CD14-positive monocyte (primary cell): ENCODE measurements around the gene RERE. TPM values are rescaled to one million over a fixed set of nuclear protein-coding genes. Genes with fewer than 3 reads are reported as not detected.
"Not testable (repeated sequence)": the region's sequence is repeated elsewhere in the genome, so short reads cannot be mapped to it uniquely, and the experiment has no call there.

Experiments
- DNase-seq, 3 donors: peaks; one replicate each; pipeline ENCODE4 v3.0.0-alpha.2; 2011 to 2022
- H2AFZ ChIP-seq: 2 replicates; pipeline ENCODE4 v1.6.0; 2012; ENCODE audit warnings: mild to moderate bottlenecking, low read depth, low read length, inconsistent platforms; ENCODE audit not compliant: insufficient read depth, poor library complexity, severe bottlenecking
- H3K27ac ChIP-seq, 2 donors: 1 replicate in 1 of 2; 2 replicates in 1 of 2; pipeline ENCODE4 v1.5.1; 2012 to 2013; ENCODE audit warnings: low read length in 2 of 2, control low read depth in 1 of 2, inconsistent platforms in 1 of 2, low read depth in 1 of 2, mild to moderate bottlenecking in 1 of 2
- H3K27me3 ChIP-seq, 2 donors: one replicate each; pipeline versions ENCODE4 v1.6.0 to v1.6.1; 2011 to 2013; ENCODE audit warnings: low read length in 2 of 2; ENCODE audit not compliant: control insufficient read depth in 2 of 2, insufficient read depth in 2 of 2
- H3K36me3 ChIP-seq, 2 donors: replicated peaks in 1 of 2; 1 replicate in 1 of 2; 2 replicates in 1 of 2; pipeline versions ENCODE4 v1.5.1 to v1.6.1; 2012 to 2013; ENCODE audit warnings: low read length in 2 of 2, control low read depth in 1 of 2, inconsistent platforms in 1 of 2, mild to moderate bottlenecking in 1 of 2; ENCODE audit not compliant: insufficient read depth in 2 of 2, control insufficient read depth in 1 of 2
- H3K4me1 ChIP-seq, 2 donors: 1 replicate in 1 of 2; 2 replicates in 1 of 2; pipeline versions ENCODE4 v1.5.1 to v1.6.1; 2012 to 2013; ENCODE audit warnings: low read length in 2 of 2, control low read depth in 1 of 2, inconsistent platforms in 1 of 2, mild to moderate bottlenecking in 1 of 2, moderate library complexity in 1 of 2; ENCODE audit not compliant: insufficient read depth in 2 of 2, control insufficient read depth in 1 of 2
- H3K4me2 ChIP-seq: replicated peaks from 2 replicates; pipeline ENCODE3; 2012; ENCODE audit warnings: low read length, moderate library complexity, mild to moderate bottlenecking; ENCODE audit not compliant: poor library complexity, severe bottlenecking; ENCODE audit errors: extremely low read depth
- H3K4me3 ChIP-seq, 3 experiments: fragments of 200-600 bp in 1 of 3; sonication (generic) in 1 of 3; replicated peaks in 1 of 3; 1 replicate in 2 of 3; 2 replicates in 1 of 3; pipeline ENCODE4 v1.5.1; 2011 to 2013; ENCODE audit warnings: low read length in 3 of 3, mild to moderate bottlenecking in 3 of 3, control low read depth in 2 of 3, low read depth in 2 of 3, inconsistent platforms in 1 of 3, moderate library complexity in 1 of 3
- H3K79me2 ChIP-seq: 2 replicates; pipeline ENCODE4 v1.6.0; 2012; ENCODE audit warnings: mild to moderate bottlenecking, control low read depth, inconsistent platforms, low read length, moderate library complexity; ENCODE audit not compliant: insufficient read depth
- H3K9ac ChIP-seq: 2 replicates; pipeline ENCODE4 v1.6.0; 2017; ENCODE audit warnings: low read length, mild to moderate bottlenecking; ENCODE audit not compliant: insufficient read depth, poor library complexity, severe bottlenecking
- H3K9me3 ChIP-seq, 2 donors: replicated peaks in 1 of 2; 1 replicate in 1 of 2; 2 replicates in 1 of 2; pipeline versions ENCODE4 v1.5.1 to v1.6.1; 2012 to 2013; ENCODE audit warnings: low read length in 2 of 2, control low read depth in 1 of 2; ENCODE audit not compliant: control insufficient read depth in 1 of 2, insufficient read depth in 1 of 2
- H4K20me1 ChIP-seq: 2 replicates; pipeline ENCODE4 v1.6.0; 2012; ENCODE audit warnings: mild to moderate bottlenecking, low read length, control low read depth, moderate library complexity; ENCODE audit not compliant: insufficient read depth
- H3K27ac Mint-ChIP-seq, 7 donors: one replicate each; pipeline ENCODE4 v1.8.0; 2020; ENCODE audit warnings: mild to moderate bottlenecking in 7 of 7, mixed read lengths in 7 of 7, moderate library complexity in 6 of 7, inconsistent platforms in 2 of 7
- H3K27me3 Mint-ChIP-seq, 3 donors: one replicate each; pipeline ENCODE4 v1.8.0; 2021 to 2022; ENCODE audit warnings: low read depth in 3 of 3, mild to moderate bottlenecking in 3 of 3, mixed read lengths in 3 of 3, moderate library complexity in 3 of 3, inconsistent platforms in 1 of 3
- H3K36me3 Mint-ChIP-seq, 2 donors: one replicate each; pipeline ENCODE4 v1.8.0; 2020; ENCODE audit warnings: mixed read lengths in 2 of 2, inconsistent platforms in 1 of 2, mild to moderate bottlenecking in 1 of 2
- H3K4me1 Mint-ChIP-seq: one replicate; pipeline ENCODE4 v1.8.0; 2020; ENCODE audit warnings: mild to moderate bottlenecking, mixed read lengths
- H3K4me3 Mint-ChIP-seq, 2 donors: one replicate each; pipeline ENCODE4 v1.8.0; 2020; ENCODE audit warnings: mild to moderate bottlenecking in 2 of 2, mixed read lengths in 2 of 2, moderate library complexity in 1 of 2
- H3K9me3 Mint-ChIP-seq, 7 donors: one replicate each; pipeline ENCODE4 v1.8.0; 2020 to 2022; ENCODE audit warnings: mixed read lengths in 7 of 7, mild to moderate bottlenecking in 6 of 7, moderate library complexity in 6 of 7, inconsistent platforms in 2 of 7
- CTCF ChIP-seq: fragments of 200-600 bp; IDR thresholded peaks from one replicate; pipeline ENCODE4 v1.8.0; 2022; ENCODE audit warnings: antibody characterized with exemption, mild to moderate bottlenecking
- WGBS: methylation state at CpG from one replicate; pipeline ENCODE4 v1.1.5; 2013; ENCODE audit warnings: missing lambda C conversion rate; ENCODE audit not compliant: insufficient coverage; 5-methylcytosine and 5-hydroxymethylcytosine counted together
- intact Hi-C, 2 donors: fragments of 100-400 bp; cut with micrococcal nuclease; formaldehyde crosslinking; loops; one replicate each; pipeline versions ENCODE4 v1.15.0 to v1.15.1; 2023
- polyA plus RNA-seq, 3 donors: library from polyadenylated mRNA; depleted of rRNA in 1 of 3; unstranded in 2 of 3; stranded (reverse) in 1 of 3; fragments of 300-500 nt in 2 of 3; fragments of >200 nt in 1 of 3; fragmentation: Illumina TruSeq in 2 of 3; gene quantifications; 1 replicate in 2 of 3; 2 replicates in 1 of 3; pipeline ENCODE4 v1.2.3, GENCODE V29; 2012 to 2021

RERE gene
- polyA plus RNA-seq, 3 donors: 1.2 to 19.4 (median 3.8) TPM

DNA sequence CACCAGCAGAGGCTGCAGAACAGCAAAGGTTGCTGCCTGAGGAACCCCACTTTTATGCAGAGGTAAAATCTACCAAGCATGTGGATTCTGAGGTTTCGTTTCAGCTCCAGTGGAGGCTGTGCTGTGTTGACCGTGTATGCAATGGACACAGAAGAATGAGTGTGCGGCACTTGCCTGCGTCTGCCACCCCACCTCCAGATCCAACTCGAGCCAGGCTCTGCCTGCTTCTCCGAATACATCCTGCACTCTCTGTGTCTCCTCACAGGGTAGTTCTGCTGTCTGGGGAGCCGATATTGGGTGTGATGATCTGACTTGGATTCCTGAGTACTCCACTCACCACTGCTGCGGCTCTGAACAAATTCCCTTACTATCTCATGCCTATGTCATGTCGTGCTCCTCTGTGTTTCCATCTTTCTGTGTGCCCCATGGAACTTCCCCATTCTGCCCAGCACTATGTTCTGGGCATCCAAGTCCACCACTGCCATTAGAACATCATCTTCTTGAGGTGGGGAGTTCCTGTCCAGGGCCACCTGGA lies 369.8 kb downstream of the RERE start:
- intact Hi-C loops: no loop called here
- no peaks in the 10 kb centered on the region for H3K79me2 ChIP-seq

DNA sequence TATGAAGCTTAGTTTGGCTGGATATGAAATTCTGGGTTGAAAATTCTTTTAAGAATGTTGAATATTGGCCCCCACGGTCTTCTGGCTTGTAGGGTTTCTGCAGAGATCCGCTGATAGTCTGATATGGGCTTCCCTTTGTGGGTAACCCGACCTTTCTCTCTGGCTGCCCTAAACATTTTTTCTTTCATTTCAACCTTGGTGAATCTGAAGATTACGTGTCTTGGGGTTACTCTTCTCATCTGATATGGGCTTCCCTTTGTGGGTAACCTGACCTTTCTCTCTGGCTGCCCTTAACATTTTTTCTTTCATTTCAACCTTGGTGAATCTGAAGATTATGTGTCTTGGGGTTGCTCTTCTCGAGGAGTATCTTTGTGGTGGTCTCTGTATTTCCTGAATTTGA lies 371.3 kb downstream of the RERE start:
- H2AFZ ChIP-seq, H3K4me1 Mint-ChIP-seq, H3K79me2 ChIP-seq, H3K27ac ChIP-seq, H4K20me1 ChIP-seq, H3K9me3 ChIP-seq, H3K4me2 ChIP-seq, H3K4me3 Mint-ChIP-seq, H3K36me3 ChIP-seq, H3K4me3 ChIP-seq, H3K9ac ChIP-seq, H3K4me1 ChIP-seq, H3K9me3 Mint-ChIP-seq, intact Hi-C loops, H3K27me3 ChIP-seq, DNase-seq, H3K27me3 Mint-ChIP-seq: not testable (repeated sequence)
- peaks cover 15% of the 10 kb centered on the region in 2 donors for H3K36me3 Mint-ChIP-seq
- WGBS: 100% methylated on average over 3 of the region's 5 CpGs
- H3K27ac Mint-ChIP-seq: peak overlapping the region in 1 of 7 donors; percentile 27

More for the DNA sequence above, 369.8 kb downstream of the RERE start:
- H3K4me3 ChIP-seq: no peak overlapping the region
- peaks cover 0 to 2% of the 10 kb centered on the region in 2 donors for H3K36me3 ChIP-seq
- no peak overlapping the region for H3K9ac ChIP-seq
- no peaks in the 10 kb centered on the region for H3K4me1 ChIP-seq
- Mint-ChIP-seq H3K4me3 (no peak overlapping the region), H3K9me3 (peaks cover 0 to 2% (median 0%) of the 10 kb centered on the region in 7 donors), H3K4me1 (no peaks in the 10 kb centered on the region), H3K27me3 (peaks cover 0 to 1% (median 0%) of the 10 kb centered on the region in 3 donors), H3K27ac (no peak overlapping the region), H3K36me3 (peaks cover 15% of the 10 kb centered on the region in 2 donors)
- no peaks in the 10 kb centered on the region for H3K9me3 ChIP-seq
- peaks cover 7% of the 10 kb centered on the region for H4K20me1 ChIP-seq
- no peak for DNase-seq
- H3K27me3 ChIP-seq: no peaks in the 10 kb centered on the region
- no peak for TF ChIP-seq CTCF
- H2AFZ ChIP-seq: no peak overlapping the region
- 100% methylated on average over 3 of the region's 9 CpGs for WGBS
- H3K4me2 ChIP-seq: no peak overlapping the region
- no peak overlapping the region for H3K27ac ChIP-seq
